Mononuclear cell (primary cell): ENCODE data around the gene TSSK6. TPM values are rescaled to one million over a fixed set of nuclear protein-coding genes. Genes with fewer than 3 reads are reported as not detected.

Source experiments
- total RNA-seq: library from RNA; depleted of rRNA; stranded (reverse); fragments of >200 nt; gene quantifications from one replicate; pipeline ENCODE4 v1.2.3, GENCODE V29; 2012

The TSSK6 gene
- total RNA-seq, 1 donor: 6.3 TPM

Other genes with a start within 250 kb of the TSSK6 start
- gene TM6SF2, start 242.2 kb downstream of the TSSK6 start, total RNA-seq: not detected
- 23.5 TPM for gene SUGP1, start 195.0 kb downstream of the TSSK6 start, total RNA-seq
- 55.8 TPM for gene MAU2, start 194.7 kb downstream of the TSSK6 start, total RNA-seq
- gene GATAD2A, start 109.9 kb downstream of the TSSK6 start, total RNA-seq: 66.5 TPM
- 68.8 TPM for gene NDUFA13, start 677 bp upstream of the TSSK6 start, total RNA-seq
- gene YJEFN3, start 13.4 kb upstream of the TSSK6 start, total RNA-seq: 0.10 TPM
- gene CILP2, start 22.7 kb upstream of the TSSK6 start, total RNA-seq: 0.31 TPM
- gene PBX4, start 103.1 kb upstream of the TSSK6 start, total RNA-seq: 12.7 TPM
- 21.9 TPM for gene LPAR2, start 112.7 kb upstream of the TSSK6 start, total RNA-seq
- gene GMIP, start 128.1 kb upstream of the TSSK6 start, total RNA-seq: 48.6 TPM
- gene ATP13A1, start 148.1 kb upstream of the TSSK6 start, total RNA-seq: 78.2 TPM
- 94.2 TPM for gene ZNF101, start 153.3 kb upstream of the TSSK6 start, total RNA-seq
- 68.2 TPM for gene ZNF14, start 217.6 kb upstream of the TSSK6 start, total RNA-seq